IPS-18c (cell line): ENCODE data around the gene FUOM.

Source experiments
- H3K4me3 ChIP-seq: 2 replicates; pipeline ENCODE4 v1.7.0; 2013; ENCODE audit warnings: low read depth, mild to moderate bottlenecking, low read length, moderate library complexity; ENCODE audit not compliant: insufficient read depth
- H3K9me3 ChIP-seq: one replicate; pipeline ENCODE4 v1.6.1; 2013; ENCODE audit warnings: mild to moderate bottlenecking, low read length, moderate library complexity; ENCODE audit not compliant: control insufficient read depth, insufficient read depth

Gene FUOM, protein sequence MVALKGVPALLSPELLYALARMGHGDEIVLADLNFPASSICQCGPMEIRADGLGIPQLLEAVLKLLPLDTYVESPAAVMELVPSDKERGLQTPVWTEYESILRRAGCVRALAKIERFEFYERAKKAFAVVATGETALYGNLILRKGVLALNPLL

DNA sequence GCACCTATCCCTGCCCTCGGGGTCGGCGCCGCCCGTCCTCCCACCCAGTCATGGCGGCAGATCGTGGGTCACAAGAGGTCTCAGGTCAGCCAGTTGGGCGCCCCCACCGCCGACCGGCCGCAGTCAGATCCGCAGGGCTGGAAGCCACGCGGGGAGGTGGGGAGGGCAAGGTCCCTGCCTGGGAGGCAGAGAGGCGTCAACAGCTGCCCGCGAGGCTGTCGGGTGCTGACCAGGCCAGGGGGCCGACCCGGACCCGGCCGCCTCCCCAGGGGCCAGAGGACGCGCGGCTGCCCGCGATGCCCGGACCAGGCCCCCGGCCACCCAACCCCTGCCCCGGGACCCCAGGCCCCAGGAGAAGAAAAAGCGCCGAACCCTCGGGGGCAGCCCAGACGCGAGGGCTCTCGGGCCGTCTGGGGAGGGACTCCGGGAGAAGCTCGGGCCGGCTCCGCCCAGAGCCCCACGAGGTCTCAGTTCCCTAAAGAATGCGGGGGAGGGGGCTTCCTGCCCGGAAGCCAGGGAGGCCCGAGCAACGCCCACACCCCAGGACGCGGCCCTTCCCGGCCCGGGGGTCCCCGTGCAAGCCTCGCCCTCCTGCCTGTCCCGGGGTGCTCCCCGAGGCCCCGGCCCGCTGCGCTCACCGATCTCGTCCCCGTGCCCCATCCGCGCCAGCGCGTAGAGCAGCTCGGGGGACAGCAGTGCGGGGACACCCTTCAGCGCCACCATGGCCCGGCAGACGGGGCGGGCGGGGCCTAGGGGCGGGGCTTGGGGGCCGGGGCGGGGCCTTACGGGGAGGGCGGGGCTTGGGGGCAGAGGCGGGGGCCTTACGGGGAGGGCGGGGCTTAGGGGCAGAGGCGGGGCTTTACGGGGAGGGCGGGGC, at the start of gene FUOM:
Gene FUOM, minus strand, starts transcription at position 735 of the 877 bp plus-strand sequence. Its CDS starts 12 bp downstream, at position 723.
- Histone ChIP-seq H3K4me3 (peak within 1 kb of the TSS; percentile 77), H3K9me3 (peaks cover 2% of the 10 kb centered on the region)

DNA sequence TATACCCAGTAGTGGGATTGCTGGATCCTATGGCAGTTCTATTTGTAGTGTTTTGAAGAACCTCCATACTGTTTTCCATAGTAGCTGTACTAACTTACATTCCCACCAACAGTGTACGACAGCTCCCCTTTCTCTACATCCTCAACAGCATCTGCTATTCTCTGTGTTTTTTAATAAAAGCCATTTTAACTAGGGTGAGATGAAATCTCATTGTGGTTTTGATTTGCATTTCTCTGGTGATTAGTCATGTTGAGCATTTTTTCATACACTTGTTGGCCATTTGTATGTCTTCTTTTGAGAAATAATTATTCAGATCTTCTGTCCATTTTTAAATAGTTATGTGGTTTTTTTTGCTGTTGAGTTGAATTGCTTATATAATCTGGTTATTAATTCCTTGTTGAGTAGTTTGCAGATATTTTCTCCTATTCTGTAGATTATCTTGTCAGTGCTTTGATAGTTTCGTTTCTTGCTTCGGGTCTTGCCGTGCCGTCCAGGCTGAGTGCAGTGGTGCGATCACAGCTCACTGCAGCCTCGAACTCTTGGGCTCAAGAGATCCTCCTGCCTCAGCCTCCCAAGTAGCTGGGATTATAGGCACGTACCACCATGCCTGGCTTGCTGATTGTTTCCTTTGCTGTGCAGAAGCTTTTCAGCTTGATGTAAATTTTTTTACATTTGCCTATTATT, 48.2 kb upstream of the FUOM start:
- Histone ChIP-seq H3K4me3 (no peak overlapping the region), H3K9me3 (no peaks in the 10 kb centered on the region)

DNA sequence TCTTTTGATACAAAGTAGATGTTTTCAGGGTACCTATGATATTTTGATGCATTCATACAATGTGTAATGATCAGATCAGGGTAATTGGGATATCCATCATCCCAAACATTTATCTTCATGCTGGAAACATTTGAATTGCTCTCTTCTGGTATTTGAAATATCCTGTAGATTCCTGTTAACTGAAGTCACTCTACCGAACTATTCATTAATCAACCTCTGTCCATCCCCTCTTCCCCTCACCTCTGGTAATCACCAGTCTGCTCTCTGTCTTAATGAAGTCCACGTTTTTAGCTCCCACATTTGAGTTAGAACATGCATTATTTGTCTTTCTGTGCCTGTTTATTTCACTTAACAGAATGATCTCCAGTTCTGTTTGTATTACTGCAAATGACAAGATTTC, 47.5 kb upstream of the FUOM start:
- H3K4me3 ChIP-seq = no peak overlapping the region
- no peaks in the 10 kb centered on the region for H3K9me3 ChIP-seq

DNA sequence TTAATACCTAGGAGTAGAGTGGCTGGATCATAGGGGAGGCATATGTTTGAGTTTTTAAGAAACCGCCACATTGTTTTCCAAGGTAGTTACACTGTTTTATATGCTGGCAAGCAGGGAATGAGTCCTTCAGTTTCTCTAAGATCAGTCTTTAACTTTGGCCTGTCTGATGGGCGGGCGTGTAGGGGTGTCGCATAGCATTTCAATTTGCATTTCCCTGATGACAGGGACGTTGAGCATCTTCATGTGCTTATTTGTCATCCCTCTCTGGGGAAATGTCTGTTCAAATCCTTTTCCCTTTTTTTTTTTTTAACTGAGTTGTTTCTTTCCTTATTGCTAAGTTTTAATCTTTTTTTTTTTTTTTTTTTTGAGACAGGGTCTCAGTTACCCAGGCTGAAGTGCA, 46.0 kb upstream of the FUOM start:
- H3K9me3 ChIP-seq = no peaks in the 10 kb centered on the region
- H3K4me3 ChIP-seq = no peak overlapping the region

DNA sequence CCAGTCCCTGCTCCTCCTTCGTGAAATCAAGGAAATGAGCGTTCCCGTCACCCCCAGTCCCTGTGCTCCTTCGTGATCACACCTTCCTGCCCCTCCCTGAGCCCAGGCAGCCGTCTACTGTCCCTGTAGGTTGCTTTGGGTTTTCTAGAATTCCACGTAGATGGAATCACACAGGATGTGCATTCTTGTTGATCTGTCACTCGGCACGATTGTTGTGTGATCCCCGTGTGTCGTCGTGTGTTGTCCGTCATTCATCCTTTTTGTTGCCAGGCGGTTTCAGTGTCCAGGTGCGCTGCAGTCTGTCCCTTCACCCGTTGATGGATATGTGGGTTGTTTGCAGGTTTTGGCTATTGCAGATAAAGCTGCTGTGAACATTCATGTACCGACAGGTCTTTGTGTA, 45.5 kb upstream of the FUOM start:
- H3K4me3 ChIP-seq = no peak overlapping the region
- no peaks in the 10 kb centered on the region for H3K9me3 ChIP-seq

DNA sequence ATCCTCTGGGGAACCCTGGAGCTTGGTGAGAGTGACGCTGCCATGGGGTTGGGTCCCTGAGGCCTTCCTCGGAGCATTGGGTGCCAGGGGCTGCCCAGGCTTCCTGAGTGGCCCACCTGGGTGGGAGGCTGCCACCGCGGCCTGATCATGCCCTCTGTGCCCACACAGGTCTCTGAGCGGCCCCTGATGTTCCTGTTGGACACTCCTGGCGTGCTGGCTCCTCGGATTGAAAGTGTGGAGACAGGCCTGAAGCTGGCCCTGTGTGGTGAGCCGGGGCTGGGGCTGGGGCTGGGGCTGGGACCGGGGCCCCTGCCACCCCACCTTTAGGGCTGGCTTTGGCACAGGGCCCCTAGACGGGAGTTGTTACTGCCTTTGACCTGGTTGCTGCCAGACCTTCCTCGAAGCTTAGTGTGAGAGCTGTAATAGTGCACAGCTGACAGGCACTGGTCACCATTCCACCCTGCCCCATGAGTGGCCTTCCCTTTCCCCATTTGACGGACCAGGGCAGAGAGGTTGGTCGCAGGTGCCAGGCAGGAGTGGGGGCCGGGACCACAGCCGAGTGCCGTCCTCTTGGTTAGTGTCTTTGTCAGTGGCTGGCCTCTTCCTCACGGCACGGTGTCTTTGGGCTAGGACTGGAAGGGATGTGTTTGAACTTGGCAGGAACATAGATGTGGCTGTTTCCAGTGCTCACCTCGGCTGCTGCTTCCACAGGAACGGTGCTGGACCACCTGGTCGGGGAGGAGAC, 44.3 kb upstream of the FUOM start:
- Histone ChIP-seq H3K9me3 (no peaks in the 10 kb centered on the region), H3K4me3 (no peak overlapping the region)

DNA sequence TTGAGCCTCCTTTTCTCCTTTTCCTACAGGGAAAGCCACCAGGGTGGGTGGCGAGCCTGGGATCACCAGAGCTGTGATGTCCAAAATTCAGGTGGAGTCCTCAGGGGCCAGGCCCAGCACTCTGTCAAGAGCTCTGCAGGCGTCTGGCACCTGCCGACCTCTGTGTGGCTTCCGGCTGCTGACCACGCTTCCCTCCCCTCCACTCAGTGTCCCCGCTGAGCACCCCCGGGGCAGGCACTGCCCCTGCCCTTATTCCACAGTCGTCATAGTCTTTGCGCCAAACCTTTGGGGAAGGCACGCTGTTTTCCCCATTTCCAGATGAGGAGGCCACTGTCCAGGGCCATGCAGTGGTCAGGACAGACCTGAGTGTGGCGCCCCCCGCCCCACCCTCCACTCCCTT, 43.7 kb upstream of the FUOM start:
- Histone ChIP-seq H3K4me3 (no peak overlapping the region), H3K9me3 (no peaks in the 10 kb centered on the region)

DNA sequence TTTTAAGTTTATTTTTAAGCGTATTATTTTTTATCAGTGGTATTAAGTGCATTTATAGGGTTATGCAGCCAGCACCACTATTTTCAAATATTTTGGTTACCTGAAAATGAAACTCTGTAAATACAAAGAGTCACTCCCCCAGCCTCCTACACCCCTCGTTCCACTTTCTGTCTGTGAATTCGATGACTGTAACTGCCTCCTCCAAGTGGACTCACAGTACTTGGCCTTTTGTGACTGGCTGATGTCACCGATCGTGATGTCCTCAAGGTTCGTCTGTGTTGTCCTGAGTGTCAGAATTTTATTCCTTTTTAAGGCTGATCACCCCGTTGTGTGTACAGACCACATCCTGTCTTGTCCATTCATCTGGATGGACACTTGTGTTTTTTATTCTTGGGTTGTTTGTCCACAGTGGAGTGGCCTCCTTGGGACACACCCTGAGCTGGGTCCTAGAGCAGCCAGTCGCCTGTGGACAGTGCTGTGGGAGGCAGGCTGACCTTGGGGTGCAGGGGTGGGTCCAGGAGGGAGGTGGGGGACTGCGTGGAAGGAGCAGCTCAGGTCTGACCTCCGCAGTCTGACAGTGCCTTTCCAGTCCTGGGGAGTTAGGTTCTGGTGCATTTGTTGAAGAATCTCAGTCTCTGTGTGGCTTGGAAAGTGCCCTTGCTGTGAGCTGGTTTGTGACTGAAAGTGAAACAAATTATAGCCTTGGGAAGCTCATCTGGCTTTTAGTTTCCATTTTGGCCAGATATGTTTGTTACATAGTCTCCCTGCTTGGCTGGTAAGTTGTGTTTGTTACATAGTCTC, 43.0 kb upstream of the FUOM start:
- Histone ChIP-seq H3K9me3 (no peaks in the 10 kb centered on the region), H3K4me3 (no peak overlapping the region)

DNA sequence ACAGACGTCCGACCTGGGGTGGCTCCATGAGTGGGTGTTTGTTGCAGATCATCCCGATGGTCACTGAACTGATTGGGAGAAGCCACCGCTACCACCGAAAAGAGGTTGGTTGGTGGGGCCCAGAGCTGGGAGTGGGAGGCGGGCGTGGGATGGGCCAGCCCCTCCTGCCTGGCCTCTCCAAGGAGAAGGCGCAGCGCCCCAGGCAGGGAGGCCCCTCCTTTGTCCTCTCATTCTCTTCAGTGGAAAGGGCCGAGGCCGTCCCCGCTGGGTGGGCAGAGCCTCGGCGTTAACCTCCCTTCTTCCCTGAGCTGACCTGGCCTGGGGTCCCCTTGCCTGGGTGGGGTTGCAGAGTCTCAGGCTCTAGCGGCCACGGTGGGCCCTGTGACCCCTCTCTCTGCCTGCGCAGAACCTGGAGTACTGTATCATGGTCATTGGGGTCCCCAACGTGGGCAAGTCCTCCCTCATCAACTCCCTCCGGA, 41.3 kb upstream of the FUOM start:
- Histone ChIP-seq H3K4me3 (no peak overlapping the region), H3K9me3 (peaks cover 2% of the 10 kb centered on the region)

DNA sequence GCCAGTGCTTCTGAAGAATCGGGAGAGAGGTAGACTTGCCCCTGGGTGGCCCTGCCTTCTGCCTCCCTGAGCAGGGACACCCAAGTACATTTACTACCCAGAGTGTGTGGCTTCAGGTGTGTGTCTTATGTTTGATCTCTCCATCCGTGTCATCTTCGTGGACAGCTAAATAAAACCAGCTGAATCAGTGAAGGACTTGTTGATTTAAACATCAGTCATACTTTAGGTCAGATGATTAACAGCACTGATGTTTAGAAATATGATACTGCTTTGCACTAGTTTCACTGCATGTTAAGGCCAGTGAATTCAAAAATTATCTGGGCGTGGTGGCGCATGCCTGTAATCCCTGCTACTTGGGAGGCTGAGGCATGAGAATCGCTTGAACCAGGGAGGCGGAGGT, 40.1 kb upstream of the FUOM start:
- Histone ChIP-seq H3K9me3 (peaks cover 2% of the 10 kb centered on the region), H3K4me3 (no peak overlapping the region)

DNA sequence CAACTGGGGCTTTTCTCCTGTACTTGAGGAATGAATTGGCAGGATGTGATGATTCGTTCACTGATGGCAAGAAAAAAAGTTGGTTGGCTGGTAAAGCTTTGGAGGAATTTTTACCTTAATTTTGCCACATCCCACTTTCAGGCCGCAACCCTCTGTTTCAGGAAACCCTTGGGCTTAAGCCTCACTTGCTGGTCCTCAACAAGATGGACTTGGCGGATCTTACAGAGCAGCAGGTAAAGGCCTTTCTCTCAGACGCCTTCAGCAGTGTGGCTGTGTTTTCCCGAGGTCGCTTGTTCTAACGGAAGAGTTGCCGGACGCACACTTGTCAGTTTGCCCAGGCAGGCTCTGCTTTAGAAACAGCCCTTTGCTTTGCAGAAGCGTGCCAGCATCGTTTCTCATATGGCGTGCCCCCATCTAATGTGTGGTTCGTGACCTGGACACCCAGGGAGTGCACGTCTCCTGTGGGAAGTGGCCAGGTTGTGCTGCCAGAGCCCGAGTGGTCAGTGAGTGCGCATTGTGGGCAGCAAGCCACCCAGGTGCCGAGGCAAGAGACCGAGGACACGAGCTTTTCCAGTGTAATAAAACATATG, 38.3 kb upstream of the FUOM start:
- Histone ChIP-seq H3K4me3 (no peak overlapping the region), H3K9me3 (peaks cover 2% of the 10 kb centered on the region)

DNA sequence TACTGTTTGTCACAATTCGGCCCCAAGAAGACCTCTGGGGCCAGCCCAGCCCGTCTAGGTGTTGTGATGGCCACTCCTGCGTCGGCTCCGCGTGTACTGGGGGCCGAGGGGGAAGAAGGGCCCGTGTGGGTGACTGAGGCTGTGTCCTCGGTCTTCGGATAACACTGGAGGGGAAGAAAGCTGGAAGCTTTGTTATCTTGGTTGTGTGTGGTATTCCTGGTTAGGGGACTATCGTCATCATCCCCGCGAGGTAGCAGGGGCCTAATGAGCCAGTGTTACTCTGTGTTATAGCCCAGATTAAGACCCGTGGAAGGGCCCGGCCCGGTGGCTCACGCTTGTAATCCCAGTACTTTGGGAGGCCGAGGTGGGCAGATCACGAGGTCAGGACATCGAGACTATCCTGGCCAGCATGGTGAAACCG, 37.0 kb upstream of the FUOM start:
- peaks cover 2% of the 10 kb centered on the region for H3K9me3 ChIP-seq
- peak overlapping the region; percentile 97 for H3K4me3 ChIP-seq

DNA sequence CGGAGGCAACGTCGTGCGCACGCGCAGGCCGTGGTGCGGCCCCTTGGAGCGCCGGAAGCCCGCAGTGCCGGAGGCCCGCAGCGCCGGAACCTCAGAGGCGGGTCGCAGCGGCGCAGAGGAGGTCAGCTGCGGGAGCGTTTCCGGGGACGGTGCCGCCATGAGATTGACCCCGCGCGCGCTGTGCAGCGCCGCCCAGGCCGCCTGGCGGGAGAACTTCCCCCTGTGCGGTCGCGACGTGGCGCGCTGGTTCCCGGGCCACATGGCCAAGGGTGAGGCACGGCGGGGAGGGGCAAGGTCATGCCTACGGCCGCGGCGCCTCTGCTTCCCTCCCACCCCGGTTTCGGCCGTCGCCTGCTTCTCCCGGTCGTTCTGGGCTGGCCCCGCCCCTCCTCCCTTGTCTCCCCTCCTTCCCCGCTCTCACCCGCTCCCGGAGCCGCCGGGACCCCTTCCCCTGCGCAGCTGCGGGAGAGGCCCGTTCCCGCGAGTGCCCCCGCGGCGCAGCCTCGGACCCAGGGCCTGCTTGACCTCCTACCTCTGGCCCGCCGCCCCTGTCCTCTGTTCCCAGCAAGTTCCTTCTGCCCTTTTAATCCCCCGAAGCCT, 36.3 kb upstream of the FUOM start, which contains the start of gene MTG1:
Gene MTG1, plus strand, starts transcription at position 94 of the 600 bp plus-strand sequence. Its CDS starts 64 bp downstream, at position 158.
- peaks cover 2% of the 10 kb centered on the region for H3K9me3 ChIP-seq
- peak within 1 kb of the TSS; percentile 97 for H3K4me3 ChIP-seq

DNA sequence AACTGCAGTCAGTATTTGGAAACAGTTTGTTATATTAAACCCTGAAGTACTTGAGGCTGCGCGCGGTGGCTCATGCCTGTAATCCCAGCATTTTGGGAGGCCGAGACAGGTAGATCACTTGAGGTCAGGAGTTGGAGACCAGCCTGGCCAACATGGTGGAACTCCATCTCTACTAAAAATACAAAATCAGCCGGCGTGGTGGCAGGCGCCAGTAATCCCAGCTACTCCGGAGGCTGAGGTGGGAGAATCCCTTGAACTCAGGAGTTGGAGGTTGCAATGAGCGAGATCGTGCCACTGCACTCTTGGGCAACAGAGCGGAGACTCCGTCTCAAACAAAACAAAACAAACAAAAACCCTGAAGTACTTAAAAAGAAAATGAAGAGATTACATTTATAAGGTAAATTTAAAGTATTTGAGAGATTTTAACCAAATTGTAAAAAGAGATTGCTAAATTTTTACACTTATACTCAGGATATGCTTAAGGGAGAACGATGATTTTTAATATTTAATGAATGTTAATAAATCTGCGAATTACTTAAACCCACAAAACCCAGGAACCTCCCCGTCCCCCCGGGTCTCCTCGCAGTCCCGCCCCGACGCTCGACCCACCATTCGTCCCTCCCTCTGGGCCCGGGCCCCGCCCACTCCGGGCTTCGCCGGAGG, 35.7 kb upstream of the FUOM start:
- Histone ChIP-seq H3K4me3 (peak overlapping the region; percentile 97; the same call in 1 of the 2 replicates), H3K9me3 (peaks cover 2% of the 10 kb centered on the region)

DNA sequence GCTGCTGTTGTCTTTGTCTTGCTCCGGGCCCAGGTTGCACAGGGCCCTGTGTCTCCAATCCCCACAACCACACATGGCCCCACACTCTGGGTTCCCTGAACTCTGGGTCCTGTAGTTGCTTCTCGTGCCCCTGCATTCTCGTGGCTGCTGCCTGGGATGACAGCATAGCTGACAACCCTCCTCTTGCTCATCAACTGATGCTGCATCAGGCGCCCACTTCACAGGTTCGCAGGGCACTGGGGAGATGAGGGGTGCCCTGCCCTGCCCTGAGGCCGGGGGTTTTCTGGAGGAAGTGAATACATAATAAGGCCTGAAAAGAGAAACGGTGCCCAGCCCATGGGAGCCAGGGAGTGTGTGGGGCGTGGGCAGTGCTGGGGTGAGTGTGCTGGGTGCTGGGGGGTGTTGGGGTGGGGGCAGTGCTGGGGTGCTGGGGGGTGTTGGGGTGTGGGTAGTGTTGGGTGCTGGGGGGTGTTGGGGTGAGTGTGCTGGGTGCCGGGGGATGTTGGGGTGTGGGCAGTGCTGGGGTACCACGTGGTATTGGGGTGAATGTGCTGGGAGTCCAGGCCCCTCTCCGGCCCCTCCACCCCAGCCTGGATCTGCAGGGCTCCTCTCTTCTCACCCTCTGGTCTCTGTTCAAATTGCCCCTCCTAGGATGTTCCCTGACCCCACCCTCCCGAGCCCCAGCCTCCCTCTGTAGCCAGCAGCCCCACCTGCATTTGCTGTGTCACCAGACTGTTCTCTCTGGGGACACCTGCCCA, 34.1 kb upstream of the FUOM start:
- no peak overlapping the region for H3K4me3 ChIP-seq
- H3K9me3 ChIP-seq = peaks cover 2% of the 10 kb centered on the region
